HEK293T (cell line): ENCODE results near the gene DARS1.

Source experiments
- CTCF ChIA-PET: fragments of 350-600 bp; formaldehyde crosslinking; extraction: SDS; loops from one replicate; lab custom pipeline; 2021; ENCODE audit warnings: antibody characterized with exemption, inconsistent platforms; lab: Yijun Ruan, JAX
- POLR2A ChIA-PET: fragments of 350-600 bp; formaldehyde crosslinking; extraction: SDS; loops from one replicate; lab custom pipeline; 2020; ENCODE audit warnings: antibody characterized with exemption, inconsistent platforms; lab: Yijun Ruan, JAX
- DNase-seq: peaks from one replicate; pipeline ENCODE4 v3.0.0; 2012; ENCODE audit warnings: mixed read lengths; ENCODE audit errors: extremely low spot score
- ARNT ChIP-seq: fragments of 450-650 bp; IDR thresholded peaks from 2 replicates; pipeline ENCODE4 v1.6.1; 2017; ENCODE audit warnings: mild to moderate bottlenecking
- BHLHE40 ChIP-seq: fragments of 450-650 bp; IDR thresholded peaks from 2 replicates; pipeline ENCODE4 v1.6.1; 2016; ENCODE audit warnings: mild to moderate bottlenecking, moderate library complexity, borderline replicate concordance
- CTBP1 ChIP-seq: fragments of 450-650 bp; IDR thresholded peaks from 2 replicates; pipeline ENCODE4 v1.6.1; 2016; ENCODE audit warnings: borderline replicate concordance
- ELF4 ChIP-seq: fragments of 450-650 bp; IDR thresholded peaks from 2 replicates; pipeline ENCODE4 v1.6.1; 2017; ENCODE audit warnings: antibody characterized with exemption
- FOXA1 ChIP-seq: fragments of 450-650 bp; IDR thresholded peaks from 2 replicates; pipeline ENCODE4 v1.6.1; 2016; ENCODE audit warnings: mild to moderate bottlenecking
- FOXK2 ChIP-seq: fragments of 450-650 bp; IDR thresholded peaks from 2 replicates; pipeline ENCODE4 v1.6.1; 2016; ENCODE audit warnings: mild to moderate bottlenecking
- FOXM1 ChIP-seq: fragments of 450-650 bp; IDR thresholded peaks from 2 replicates; pipeline ENCODE4 v1.6.1; 2017; ENCODE audit warnings: mild to moderate bottlenecking, borderline replicate concordance
- HDGF ChIP-seq: fragments of 450-650 bp; IDR thresholded peaks from 2 replicates; pipeline ENCODE4 v1.6.1; 2017; ENCODE audit warnings: antibody characterized with exemption, borderline replicate concordance
- L3MBTL2 ChIP-seq: fragments of 450-650 bp; conservative IDR thresholded peaks from 2 replicates; pipeline ENCODE4 v1.6.1; 2016; ENCODE audit warnings: mild to moderate bottlenecking
- LEF1 ChIP-seq: fragments of 450-650 bp; IDR thresholded peaks from 2 replicates; pipeline ENCODE4 v1.6.1; 2017; ENCODE audit warnings: mild to moderate bottlenecking, borderline replicate concordance
- NFRKB ChIP-seq: fragments of 450-650 bp; IDR thresholded peaks from 2 replicates; pipeline ENCODE4 v1.6.1; 2016; ENCODE audit warnings: mild to moderate bottlenecking, moderate library complexity
- SP1 ChIP-seq: fragments of 450-650 bp; IDR thresholded peaks from 2 replicates; pipeline ENCODE4 v1.6.1; 2017
- SUZ12 ChIP-seq: fragments of 450-650 bp; IDR thresholded peaks from 2 replicates; pipeline ENCODE4 v1.6.1; 2016; ENCODE audit warnings: mild to moderate bottlenecking
- TARDBP ChIP-seq: fragments of 450-650 bp; IDR thresholded peaks from 2 replicates; pipeline ENCODE4 v1.6.1; 2016
- ZNF384 ChIP-seq: fragments of 450-650 bp; IDR thresholded peaks from 2 replicates; pipeline ENCODE4 v1.6.1; 2016
- TF ChIP-seq, protein P1 (sequence below): fragments of 450-650 bp; IDR thresholded peaks from 2 replicates; pipeline ENCODE4 v1.6.1; 2016

Gene DARS1

DNA sequence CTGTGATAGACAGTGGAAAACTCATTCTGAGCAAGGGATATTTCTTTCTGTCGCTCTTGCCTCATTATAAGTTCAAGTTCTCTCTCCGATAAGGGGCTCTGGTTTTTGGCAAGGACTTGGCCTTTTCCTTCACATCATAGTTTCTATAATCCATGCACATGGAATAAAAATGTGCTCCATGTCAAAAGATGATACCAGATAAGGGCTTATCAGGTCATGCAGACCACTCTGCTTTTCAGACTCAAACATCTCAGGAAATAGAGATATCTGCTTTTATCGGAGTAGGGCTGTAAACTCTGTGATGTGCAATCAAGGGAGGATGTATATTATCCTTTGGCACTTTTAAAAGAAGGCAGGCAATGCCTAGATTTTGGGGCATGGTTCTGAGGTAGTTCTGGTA lies 45.0 kb upstream of the DARS1 start:
- ChIA-PET CTCF (no interaction called here), POLR2A (no interaction called here)
- no peak for TF ChIP-seq TARDBP
- DNase-seq, result no peak

DNA sequence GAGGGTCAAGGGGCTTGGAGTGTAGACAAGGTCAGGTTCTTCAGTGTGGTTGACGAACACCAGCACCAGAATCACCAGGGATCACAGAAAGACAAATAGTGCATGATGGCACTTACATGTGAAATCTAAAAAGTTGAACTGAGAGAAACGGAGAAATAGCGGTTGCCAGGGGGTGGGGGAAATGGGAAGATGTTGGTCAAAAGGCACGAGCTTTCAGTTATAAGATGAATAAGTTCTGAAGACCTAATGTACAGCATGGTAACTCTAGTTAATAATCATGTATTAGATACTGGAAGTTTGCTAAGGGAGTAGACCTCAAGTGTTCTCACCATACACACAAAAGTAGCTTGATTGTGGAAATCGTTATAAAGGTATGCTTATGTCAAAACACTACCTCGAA lies 43.7 kb upstream of the DARS1 start:
- ChIA-PET POLR2A (no interaction called here), CTCF (no interaction called here)
- TF ChIP-seq TARDBP (no peak), ZNF384 (no peak), ARNT (no peak), FOXK2 (no peak), FOXM1 (no peak), LEF1 (no peak), HDGF (no peak), L3MBTL2 (no peak)
- TF ChIP-seq, protein P1, sequence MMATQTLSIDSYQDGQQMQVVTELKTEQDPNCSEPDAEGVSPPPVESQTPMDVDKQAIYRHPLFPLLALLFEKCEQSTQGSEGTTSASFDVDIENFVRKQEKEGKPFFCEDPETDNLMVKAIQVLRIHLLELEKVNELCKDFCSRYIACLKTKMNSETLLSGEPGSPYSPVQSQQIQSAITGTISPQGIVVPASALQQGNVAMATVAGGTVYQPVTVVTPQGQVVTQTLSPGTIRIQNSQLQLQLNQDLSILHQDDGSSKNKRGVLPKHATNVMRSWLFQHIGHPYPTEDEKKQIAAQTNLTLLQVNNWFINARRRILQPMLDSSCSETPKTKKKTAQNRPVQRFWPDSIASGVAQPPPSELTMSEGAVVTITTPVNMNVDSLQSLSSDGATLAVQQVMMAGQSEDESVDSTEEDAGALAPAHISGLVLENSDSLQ, result no peak
- no peak for DNase-seq

DNA sequence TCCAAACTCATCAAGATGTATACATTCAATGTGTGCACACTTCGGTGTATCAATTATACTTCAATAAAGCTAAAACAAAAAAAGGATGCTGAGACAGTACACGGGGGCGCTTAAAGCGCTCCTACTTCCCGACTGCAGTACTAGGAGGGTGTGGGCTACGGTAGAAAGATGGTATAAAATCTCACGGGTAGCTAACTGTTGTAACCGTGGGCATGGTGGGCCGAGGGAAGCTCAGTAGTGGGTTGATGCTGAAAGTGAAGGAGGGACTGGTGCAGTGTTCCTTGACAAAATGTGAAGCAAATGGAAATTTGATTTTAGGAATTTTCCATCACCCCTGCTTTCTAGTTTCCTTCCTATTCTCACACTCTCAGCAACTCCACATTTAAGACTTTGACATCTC lies 42.6 kb upstream of the DARS1 start:
- TF ChIP-seq ZNF384 (no peak), L3MBTL2 (no peak), SP1 (no peak), FOXA1 (no peak), ARNT (no peak), CTBP1 (no peak), FOXM1 (no peak), HDGF (no peak), SUZ12 (no peak), BHLHE40 (no peak), FOXK2 (no peak), ELF4 (no peak), TARDBP (no peak), NFRKB (no peak), LEF1 (no peak)
- TF ChIP-seq, protein P1, result no peak
- POLR2A ChIA-PET, result no interaction called here
- CTCF ChIA-PET, result no interaction called here

GRCh38 chr2:136027112-136027511 lies 41.7 kb upstream of the DARS1 start:
- TF ChIP-seq ZNF384, result no peak
- TF ChIP-seq SP1, result no peak
- no peak for TF ChIP-seq FOXA1
- TF ChIP-seq FOXM1, result no peak
- TF ChIP-seq, protein P1, result no peak
- no peak for TF ChIP-seq ELF4
- no peak for TF ChIP-seq ARNT
- no peak for TF ChIP-seq HDGF
- no peak for TF ChIP-seq FOXK2
- no peak for TF ChIP-seq LEF1
- TF ChIP-seq TARDBP, result no peak
- no peak for TF ChIP-seq NFRKB
- no peak for TF ChIP-seq CTBP1
- no peak for TF ChIP-seq L3MBTL2
- TF ChIP-seq SUZ12, result no peak
- no peak for TF ChIP-seq BHLHE40
- POLR2A ChIA-PET, result no interaction called here
- CTCF ChIA-PET, result no interaction called here
- no peak for DNase-seq

More for the DNA sequence above, 42.6 kb upstream of the DARS1 start:
- no peak for DNase-seq

DNA sequence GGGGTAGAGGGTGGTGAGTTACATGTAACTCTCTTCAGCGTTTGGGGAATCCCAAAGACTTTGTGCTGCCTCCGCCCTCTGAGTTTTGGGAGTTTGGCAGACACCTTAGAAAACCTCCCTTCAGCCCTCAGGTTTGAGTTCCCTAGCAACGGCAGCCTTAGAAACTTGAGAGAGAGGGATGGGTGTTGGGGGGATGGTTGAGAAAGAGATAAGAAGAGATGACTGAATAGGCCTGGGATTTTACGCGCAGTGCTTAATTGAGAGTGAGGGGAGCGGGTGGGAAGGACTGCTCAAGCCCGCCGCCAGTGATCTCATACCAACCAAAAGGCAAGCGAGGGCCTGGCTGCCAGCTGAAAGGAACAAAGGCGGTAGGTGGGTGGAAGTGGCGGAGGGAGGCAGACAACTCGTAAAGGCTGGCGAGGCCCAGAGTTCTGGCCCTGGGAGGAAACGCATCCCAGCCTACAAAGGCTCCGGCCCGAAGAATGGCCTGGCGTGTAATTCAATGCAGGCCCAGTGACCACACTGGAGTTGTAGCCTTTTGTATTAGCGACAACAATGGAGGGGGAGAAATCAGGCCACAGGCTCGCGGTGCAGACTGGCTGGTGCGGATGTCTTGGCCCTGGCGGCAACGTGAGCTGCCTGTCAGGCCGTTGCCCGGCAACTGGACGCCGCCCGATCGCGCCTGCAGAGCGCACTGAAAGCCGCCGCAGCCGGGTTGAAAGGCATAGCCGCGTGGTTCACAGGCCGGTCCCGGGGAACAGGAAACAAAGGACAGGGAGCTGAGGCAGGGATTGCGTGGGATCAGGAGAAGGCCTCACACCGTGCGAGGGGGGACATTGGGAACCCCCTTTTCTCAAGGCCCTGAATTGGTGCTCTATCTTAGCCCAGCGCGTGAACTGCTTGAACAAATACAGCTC lies 39.9 kb upstream of the DARS1 start:
- no peak for TF ChIP-seq CTBP1
- TF ChIP-seq, protein P1, result peak; percentile 97
- peak; percentile 57 for TF ChIP-seq L3MBTL2
- no peak for TF ChIP-seq ARNT
- DNase-seq, result peak; percentile 81
- POLR2A ChIA-PET, result interaction anchor here (0.8 to 1.0 kb wide), 2 partner anchors 9 to 93 kb away, joined by 3 to 4 read pairs; no protein-coding TSS in a partner anchor
- CTCF ChIA-PET, result interaction anchor here (0.6 kb wide), 1 partner anchor 61 kb away, joined by 3 read pairs; no protein-coding TSS in a partner anchor

- POLR2A ChIA-PET, result interaction anchor here (1.0 kb wide), 1 partner anchor 94 kb away, joined by 3 read pairs; no protein-coding TSS in a partner anchor
- TF ChIP-seq LEF1 (no peak), TARDBP (no peak), BHLHE40 (no peak), ZNF384 (no peak), FOXK2 (no peak), ELF4 (no peak), HDGF (no peak), NFRKB (no peak)
- TF ChIP-seq, protein P1, result no peak
- no peak for DNase-seq
- CTCF ChIA-PET, result interaction anchor here (0.6 kb wide), 1 partner anchor 61 kb away, joined by 3 read pairs; no protein-coding TSS in a partner anchor
These were observed 39.2 kb upstream of the DARS1 start for GRCh38 chr2:136024616-136025015.
